GM23248 (cell line): ENCODE data around the gene RBPJ. TPM values are rescaled to one million over a fixed set of nuclear protein-coding genes. Genes with fewer than 3 reads are reported as not detected.

Source experiments
- DNase-seq: peaks from one replicate; pipeline ENCODE4 v3.0.0-alpha.2; 2015
- H2AFZ ChIP-seq: fragments of 200-600 bp; sonication (generic); 2 replicates; pipeline ENCODE4 v1.6.1; 2016; ENCODE audit warnings: antibody characterized with exemption
- H3F3A ChIP-seq: fragments of 200-600 bp; sonication (generic); 2 replicates; pipeline ENCODE4 v1.6.1; 2016; ENCODE audit warnings: mild to moderate bottlenecking, antibody characterized with exemption, mixed run types; ENCODE audit not compliant: insufficient read depth
- H3K27ac ChIP-seq: fragments of 200-600 bp; sonication (generic); 2 replicates; pipeline ENCODE4 v1.5.1; 2016; ENCODE audit warnings: mild to moderate bottlenecking
- H3K27me3 ChIP-seq: fragments of 200-600 bp; sonication (generic); replicated peaks from 2 replicates; pipeline ENCODE4 v1.6.1; 2016; ENCODE audit warnings: mild to moderate bottlenecking; ENCODE audit not compliant: insufficient read depth
- H3K36me3 ChIP-seq: fragments of 200-600 bp; sonication (generic); 2 replicates; pipeline ENCODE4 v1.6.1; 2016; ENCODE audit warnings: low read depth, mild to moderate bottlenecking
- H3K4me1 ChIP-seq: fragments of 200-600 bp; sonication (generic); 2 replicates; pipeline ENCODE4 v1.6.1; 2016; ENCODE audit warnings: mild to moderate bottlenecking; ENCODE audit not compliant: insufficient read depth
- H3K4me2 ChIP-seq: fragments of 200-600 bp; sonication (generic); one replicate; pipeline ENCODE4 v1.6.1; 2016; ENCODE audit warnings: mild to moderate bottlenecking; ENCODE audit not compliant: unreplicated experiment
- H3K4me3 ChIP-seq: fragments of 200-600 bp; sonication (generic); 2 replicates; pipeline ENCODE4 v1.5.1; 2016; ENCODE audit warnings: mild to moderate bottlenecking
- H3K79me2 ChIP-seq: fragments of 200-600 bp; sonication (generic); 2 replicates; pipeline ENCODE4 v1.6.1; 2016; ENCODE audit warnings: mild to moderate bottlenecking; ENCODE audit not compliant: insufficient read depth
- H3K9ac ChIP-seq: fragments of 200-600 bp; sonication (generic); 2 replicates; pipeline ENCODE4 v1.6.1; 2016; ENCODE audit warnings: mild to moderate bottlenecking
- H3K9me2 ChIP-seq: fragments of 200-600 bp; sonication (generic); 2 replicates; pipeline ENCODE4 v1.6.1; 2016; ENCODE audit warnings: mixed run types, mild to moderate bottlenecking, moderate library complexity; ENCODE audit not compliant: insufficient read depth
- H3K9me3 ChIP-seq: fragments of 200-600 bp; sonication (generic); one replicate; pipeline ENCODE4 v1.6.1; 2017; ENCODE audit warnings: low read depth
- H4K20me1 ChIP-seq: fragments of 200-600 bp; sonication (generic); 2 replicates; pipeline ENCODE4 v1.6.0; 2016; ENCODE audit not compliant: insufficient read depth
- EZH2 ChIP-seq: fragments of 200-600 bp; sonication (generic); IDR thresholded peaks from 2 replicates; pipeline ENCODE4 v1.6.1; 2018; ENCODE audit warnings: antibody characterized with exemption, mild to moderate bottlenecking; ENCODE audit not compliant: insufficient read depth, poor library complexity, severe bottlenecking
- EZH2phosphoT487 ChIP-seq: fragments of 200-600 bp; sonication (generic); IDR thresholded peaks from 2 replicates; pipeline ENCODE4 v1.6.1; 2018; ENCODE audit warnings: antibody characterized with exemption, moderate library complexity, mild to moderate bottlenecking, low read depth; ENCODE audit not compliant: insufficient read depth
- WGBS, 2 experiments: methylation state at CpG; one replicate each; pipeline ENCODE4 v1.1.6; 2015 to 2017; ENCODE audit warnings: low lambda C conversion rate in 2 of 2, low coverage in 1 of 2; ENCODE audit errors: missing lambda C conversion rate in 2 of 2; 5-methylcytosine and 5-hydroxymethylcytosine counted together
- in situ Hi-C: fragments of 300-500 bp; cut with MboI; formaldehyde crosslinking; loops from 2 replicates; pipeline ENCODE4 v1.15.0; 2020
- polyA plus RNA-seq: library from polyadenylated mRNA; unstranded; fragments of >200 nt; fragmentation: Nextera tagmentation; extraction: Ambion mirVana; gene quantifications from 2 replicates; pipeline ENCODE4 v1.2.1, GENCODE V29; 2016
- total RNA-seq: library from RNA; depleted of rRNA; stranded (reverse); fragments of >200 nt; shearing (Covaris generic); gene quantifications from 2 replicates; pipeline ENCODE4 v1.2.3, GENCODE V29; 2014

Gene RBPJ
- total and polyA plus RNA-seq, 2 experiments from 2014 or later: 70.7 to 85.4 TPM

- Histone ChIP-seq H3K9ac (no peak overlapping the region), H4K20me1 (peaks cover 47% of the 10 kb centered on the region; the same call in 1 of the 2 replicates), H3K27ac (no peak overlapping the region)
Observed at GRCh38 chr4:26345565-26345938, 24.7 kb downstream of the RBPJ start.

DNA sequence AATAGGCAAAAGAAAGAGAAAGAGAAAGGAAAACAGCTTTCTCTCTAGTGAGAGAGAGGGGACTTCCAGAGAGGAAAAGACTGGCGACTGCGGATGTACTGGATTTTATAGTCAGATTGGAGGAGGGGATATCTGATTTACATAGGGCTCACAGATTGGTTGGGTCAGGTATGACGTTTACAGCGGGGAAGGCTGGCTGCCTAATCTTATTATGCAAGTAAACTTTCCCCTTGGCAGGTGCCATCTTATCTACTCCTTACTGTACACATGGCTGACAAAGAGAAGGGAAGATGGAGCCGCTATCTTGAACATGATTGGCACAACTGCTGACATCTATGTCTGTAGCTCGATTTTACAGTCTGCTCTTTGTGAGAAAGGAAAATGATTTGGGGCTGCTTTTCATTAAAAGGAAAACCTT is 25.4 kb downstream of the RBPJ start:
- Histone ChIP-seq H4K20me1 (peaks cover 47% of the 10 kb centered on the region; the same call in 1 of the 2 replicates), H3K9me3 (no peaks in the 10 kb centered on the region), H3K36me3 (no peaks in the 10 kb centered on the region), H3K4me2 (no peak overlapping the region), H3K27ac (no peak overlapping the region), H3K9me2 (no peaks in the 10 kb centered on the region), H3K79me2 (peaks cover 89% of the 10 kb centered on the region), H3K4me1 (peaks cover 42% of the 10 kb centered on the region), H3K27me3 (no peaks in the 10 kb centered on the region), H3K9ac (no peak overlapping the region), H2AFZ (no peak overlapping the region), H3K4me3 (no peak overlapping the region), H3F3A (peaks cover 37% of the 10 kb centered on the region)
- in situ Hi-C loops: no loop called here
- no peak for DNase-seq
- TF ChIP-seq EZH2 (no peak), EZH2phosphoT487 (no peak)
- WGBS, 2 experiments: 78 to 79% methylated on average over 6 of the region's 6 CpGs

More at GRCh38 chr4:26345565-26345938, 24.7 kb downstream of the RBPJ start:
- in situ Hi-C loops: no loop called here
- Histone ChIP-seq H3K9me2 (no peaks in the 10 kb centered on the region), H3K4me2 (no peak overlapping the region), H3K27me3 (no peaks in the 10 kb centered on the region), H3K4me1 (peaks cover 46% of the 10 kb centered on the region), H2AFZ (no peak overlapping the region), H3F3A (peaks cover 37% of the 10 kb centered on the region), H3K79me2 (peaks cover 89% of the 10 kb centered on the region), H3K36me3 (no peaks in the 10 kb centered on the region), H3K4me3 (no peak overlapping the region), H3K9me3 (no peaks in the 10 kb centered on the region)
- WGBS, 2 experiments: 93 to 98% methylated on average over 3 of the region's 3 CpGs
- no peak for DNase-seq
- TF ChIP-seq EZH2phosphoT487: no peak
- TF ChIP-seq EZH2: no peak

- Histone ChIP-seq H3K36me3 (no peaks in the 10 kb centered on the region), H2AFZ (no peak overlapping the region), H3K27me3 (no peaks in the 10 kb centered on the region), H3K4me1 (peaks cover 12% of the 10 kb centered on the region; the same call in 1 of the 2 replicates), H3K4me3 (no peak overlapping the region), H3K4me2 (no peak overlapping the region), H3K9me2 (no peaks in the 10 kb centered on the region), H3K9ac (no peak overlapping the region), H3F3A (0 out of 2 replicates have a peak, but pooled peaks cover 9% of the 10 kb centered on the region), H3K27ac (no peak overlapping the region), H3K9me3 (no peaks in the 10 kb centered on the region), H3K79me2 (peaks cover 100% of the 10 kb centered on the region), H4K20me1 (peaks cover 41% of the 10 kb centered on the region; the same call in 1 of the 2 replicates)
- in situ Hi-C loops: no loop called here
- TF ChIP-seq EZH2phosphoT487 (no peak), EZH2 (no peak)
- WGBS, 2 experiments: 60 to 61% methylated on average over 2 of the region's 2 CpGs
- no peak for DNase-seq
Observed at GRCh38 chr4:26349496-26349895, 28.7 kb downstream of the RBPJ start.

DNA sequence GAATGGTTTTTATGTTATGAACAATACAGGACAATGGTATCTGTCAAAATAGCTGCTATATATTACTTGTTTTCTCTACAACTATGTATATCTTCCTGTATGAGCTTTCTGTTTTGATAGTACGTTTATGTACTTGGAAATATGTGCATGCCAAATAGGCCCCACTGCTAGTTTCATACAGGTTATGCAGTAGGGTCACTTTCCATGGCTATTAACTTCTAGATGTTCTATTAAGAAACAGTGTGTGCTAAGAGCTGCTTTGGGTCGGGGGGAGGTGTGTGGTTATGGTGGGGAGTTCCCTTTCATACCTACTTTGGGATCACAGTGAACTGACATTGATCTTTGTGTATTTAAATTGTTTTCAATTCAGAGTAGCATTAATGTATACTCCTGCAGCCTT is 30.9 kb downstream of the RBPJ start:
- H3K9ac ChIP-seq: no peak overlapping the region
- DNase-seq: no peak
- no peak overlapping the region for H2AFZ ChIP-seq
- in situ Hi-C loops: no loop called here
- WGBS, 2 experiments: 95 to 100% methylated on average over 2 of the region's 2 CpGs
- no peaks in the 10 kb centered on the region for H3K36me3 ChIP-seq
- H4K20me1 ChIP-seq: peaks cover 45% of the 10 kb centered on the region; the same call in 1 of the 2 replicates
- H3K9me2 ChIP-seq: no peaks in the 10 kb centered on the region
- no peak overlapping the region for H3K27ac ChIP-seq
- H3F3A ChIP-seq: no peaks in the 10 kb centered on the region
- H3K4me2 ChIP-seq: no peak overlapping the region
- H3K79me2 ChIP-seq: peaks cover 100% of the 10 kb centered on the region
- no peaks in the 10 kb centered on the region for H3K9me3 ChIP-seq
- no peak for TF ChIP-seq EZH2phosphoT487
- no peak for TF ChIP-seq EZH2
- peaks cover 13% of the 10 kb centered on the region for H3K4me1 ChIP-seq
- H3K27me3 ChIP-seq: no peaks in the 10 kb centered on the region
- H3K4me3 ChIP-seq: no peak overlapping the region
